Thoracic aorta (tissue), 2 donors: ENCODE data around the gene FEM1C. TPM values are rescaled to one million over a fixed set of nuclear protein-coding genes. Genes with fewer than 3 reads are reported as not detected.
A peak's percentile ranks its signal among the peaks of the same experiment; 100 is the strongest.

Source experiments
- ATAC-seq: fragments of 150-250 bp; one replicate; pipeline ENCODE4 v1.8.0; 2017; ENCODE audit warnings: low read depth; ENCODE audit not compliant: insufficient number of reproducible peaks, low FRiP score
- DNase-seq: peaks from one replicate; pipeline ENCODE4 v3.0.0-alpha.2; 2020; ENCODE audit warnings: low spot score
- H3K27ac ChIP-seq, 2 donors: fragments of 200-600 bp; sonication (generic); 1 replicate in 1 of 2; 2 replicates in 1 of 2; pipeline ENCODE4 v1.5.1; 2016; ENCODE audit warnings: mild to moderate bottlenecking in 2 of 2, moderate library complexity in 2 of 2
- H3K27me3 ChIP-seq: fragments of 200-600 bp; sonication (generic); replicated peaks from 2 replicates; pipeline ENCODE4 v1.6.0; 2016; ENCODE audit warnings: mild to moderate bottlenecking; ENCODE audit not compliant: insufficient read depth
- H3K36me3 ChIP-seq: fragments of 200-600 bp; sonication (generic); one replicate; pipeline ENCODE4 v1.5.1; 2016
- H3K4me1 ChIP-seq, 2 donors: fragments of 200-600 bp; sonication (generic); 1 replicate in 1 of 2; 2 replicates in 1 of 2; pipeline versions ENCODE4 v1.5.1 to v1.6.0; 2016; ENCODE audit warnings: low read depth in 2 of 2, mild to moderate bottlenecking in 1 of 2; ENCODE audit not compliant: control insufficient read depth in 1 of 2
- H3K4me3 ChIP-seq: fragments of 200-600 bp; sonication (generic); 2 replicates; pipeline ENCODE4 v1.5.1; 2016; ENCODE audit warnings: mild to moderate bottlenecking
- H3K9me3 ChIP-seq: fragments of 200-600 bp; sonication (generic); 2 replicates; pipeline ENCODE4 v1.5.1; 2016
- total RNA-seq, 2 donors: library from RNA; depleted of rRNA; stranded (reverse); fragments of >200 nt; gene quantifications; one replicate each; pipeline versions ENCODE4 v1.1.0 to v1.2.3, GENCODE V29; 2016
- TF ChIP-seq, protein P1 (sequence below): fragments of 200-600 bp; sonication (generic); IDR thresholded peaks from one replicate; pipeline ENCODE4 v1.5.1; 2019; ENCODE audit warnings: antibody characterized with exemption

FEM1C gene
- total RNA-seq, 2 donors from 2014 or later, result 14.1 to 35.6 TPM

DNA sequence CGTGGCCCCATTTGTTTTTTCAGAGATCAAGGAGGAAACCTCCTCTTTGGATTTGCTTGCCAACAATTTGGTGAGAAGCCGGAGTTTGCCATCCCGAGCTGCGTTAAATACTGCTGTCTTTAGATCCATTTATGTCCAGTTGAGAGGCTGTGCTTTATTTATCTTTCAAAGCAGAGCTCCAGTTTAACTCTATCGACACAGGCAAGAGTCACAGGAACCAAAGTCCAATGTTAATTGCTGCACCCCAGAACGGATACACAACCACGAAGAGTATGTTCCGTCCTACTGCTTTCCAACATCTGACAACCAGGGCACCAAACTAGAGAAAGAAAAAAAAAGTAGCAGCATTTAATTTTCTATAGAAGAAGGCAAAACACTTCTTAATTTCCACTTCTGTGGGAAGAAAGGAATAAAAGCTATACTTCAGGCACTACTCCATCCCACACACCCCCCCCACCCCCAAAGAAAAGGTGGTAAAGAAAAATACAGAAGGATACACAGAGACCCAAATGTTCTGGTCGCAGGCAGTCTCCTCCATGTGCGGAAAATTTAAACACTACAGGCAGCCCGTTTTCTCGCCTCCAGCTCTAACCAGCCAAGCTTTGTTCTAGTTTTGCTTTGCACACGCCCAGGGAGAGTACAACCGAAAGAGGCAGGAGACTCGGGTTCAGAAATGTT lies 1.1 kb downstream of the FEM1C start:
- H3K27me3 ChIP-seq, result no peaks in the 10 kb centered on the region
- H3K27ac ChIP-seq, result peak overlapping the region; percentile 95 to 99
- TF ChIP-seq, protein P1, sequence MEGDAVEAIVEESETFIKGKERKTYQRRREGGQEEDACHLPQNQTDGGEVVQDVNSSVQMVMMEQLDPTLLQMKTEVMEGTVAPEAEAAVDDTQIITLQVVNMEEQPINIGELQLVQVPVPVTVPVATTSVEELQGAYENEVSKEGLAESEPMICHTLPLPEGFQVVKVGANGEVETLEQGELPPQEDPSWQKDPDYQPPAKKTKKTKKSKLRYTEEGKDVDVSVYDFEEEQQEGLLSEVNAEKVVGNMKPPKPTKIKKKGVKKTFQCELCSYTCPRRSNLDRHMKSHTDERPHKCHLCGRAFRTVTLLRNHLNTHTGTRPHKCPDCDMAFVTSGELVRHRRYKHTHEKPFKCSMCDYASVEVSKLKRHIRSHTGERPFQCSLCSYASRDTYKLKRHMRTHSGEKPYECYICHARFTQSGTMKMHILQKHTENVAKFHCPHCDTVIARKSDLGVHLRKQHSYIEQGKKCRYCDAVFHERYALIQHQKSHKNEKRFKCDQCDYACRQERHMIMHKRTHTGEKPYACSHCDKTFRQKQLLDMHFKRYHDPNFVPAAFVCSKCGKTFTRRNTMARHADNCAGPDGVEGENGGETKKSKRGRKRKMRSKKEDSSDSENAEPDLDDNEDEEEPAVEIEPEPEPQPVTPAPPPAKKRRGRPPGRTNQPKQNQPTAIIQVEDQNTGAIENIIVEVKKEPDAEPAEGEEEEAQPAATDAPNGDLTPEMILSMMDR, result no peak
- DNase-seq (no peak), ATAC-seq (peak; percentile 13)
- H3K9me3 ChIP-seq, result peaks cover 6% of the 10 kb centered on the region
- peaks cover 33 to 36% of the 10 kb centered on the region in 2 donors for H3K4me1 ChIP-seq
- H3K4me3 ChIP-seq, result peak overlapping the region; percentile 98
- H3K36me3 ChIP-seq, result no peaks in the 10 kb centered on the region

DNA sequence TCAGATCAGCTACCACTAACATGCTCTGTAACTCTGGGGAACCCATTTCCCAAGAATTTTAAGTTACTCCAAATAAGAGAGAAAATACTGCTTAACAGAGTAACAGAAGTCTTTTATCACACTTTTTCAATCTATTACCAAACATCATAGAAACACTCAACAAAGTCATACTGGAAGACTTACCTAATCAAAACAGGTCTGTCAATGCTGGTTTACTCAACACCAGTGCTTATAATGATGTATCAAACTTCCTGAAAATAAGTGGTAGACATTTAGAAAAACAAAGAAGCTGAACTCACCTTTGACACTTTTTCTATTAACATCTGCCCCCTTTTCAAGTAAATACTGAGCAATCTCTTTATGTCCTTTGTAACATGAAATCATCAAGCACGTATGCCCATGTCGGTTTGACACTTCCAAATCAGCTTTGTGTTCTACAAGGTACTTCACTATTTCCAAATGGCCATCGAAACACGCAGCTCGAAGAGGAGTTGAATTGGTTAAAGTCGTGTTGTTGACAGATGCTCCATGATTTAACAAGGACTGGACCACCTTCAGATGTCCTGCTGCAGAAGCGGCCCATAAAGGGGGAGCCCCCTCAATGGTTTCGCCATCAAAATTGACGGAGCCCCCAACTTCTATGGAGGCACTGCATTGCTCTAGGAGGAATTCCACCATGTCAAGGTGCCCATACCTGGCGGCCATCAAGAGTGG lies 1.8 kb downstream of the FEM1C start:
- peaks cover 6% of the 10 kb centered on the region for H3K9me3 ChIP-seq
- TF ChIP-seq, protein P1, result no peak
- H3K4me3 ChIP-seq, result peak overlapping the region; percentile 98
- H3K27me3 ChIP-seq, result no peaks in the 10 kb centered on the region
- H3K36me3 ChIP-seq, result no peaks in the 10 kb centered on the region
- ATAC-seq (no peak), DNase-seq (no peak)
- peak overlapping the region; percentile 95 to 99 for H3K27ac ChIP-seq
- H3K4me1 ChIP-seq, result peaks cover 33 to 43% of the 10 kb centered on the region in 2 donors

DNA sequence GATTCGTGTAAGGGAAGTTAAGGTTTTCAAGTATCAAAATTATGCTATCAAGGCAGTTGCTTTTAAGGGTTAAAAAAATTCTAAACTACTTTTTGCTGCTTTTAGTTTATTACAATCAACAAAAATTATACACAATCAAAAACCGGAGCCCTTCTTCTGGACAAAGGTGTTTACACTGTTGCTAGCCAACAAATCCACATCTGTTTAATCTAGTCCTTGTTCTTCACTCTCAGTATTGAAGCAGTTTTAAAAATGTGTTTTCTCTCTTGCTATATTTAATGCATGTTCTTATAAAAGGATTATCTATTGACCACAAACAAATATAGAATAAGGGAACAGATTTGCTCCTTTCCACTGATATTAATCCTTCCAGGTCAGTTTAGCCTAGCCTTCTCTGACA lies 2.5 kb downstream of the FEM1C start:
- Histone ChIP-seq H3K4me3 (peak overlapping the region; percentile 98), H3K9me3 (peaks cover 6% of the 10 kb centered on the region), H3K4me1 (peaks cover 37 to 49% of the 10 kb centered on the region in 2 donors), H3K36me3 (no peaks in the 10 kb centered on the region), H3K27ac (peak overlapping the region in 1 of 2 donors; percentile 99), H3K27me3 (no peaks in the 10 kb centered on the region)
- no peak for DNase-seq
- TF ChIP-seq, protein P1, result no peak
- ATAC-seq, result no peak

DNA sequence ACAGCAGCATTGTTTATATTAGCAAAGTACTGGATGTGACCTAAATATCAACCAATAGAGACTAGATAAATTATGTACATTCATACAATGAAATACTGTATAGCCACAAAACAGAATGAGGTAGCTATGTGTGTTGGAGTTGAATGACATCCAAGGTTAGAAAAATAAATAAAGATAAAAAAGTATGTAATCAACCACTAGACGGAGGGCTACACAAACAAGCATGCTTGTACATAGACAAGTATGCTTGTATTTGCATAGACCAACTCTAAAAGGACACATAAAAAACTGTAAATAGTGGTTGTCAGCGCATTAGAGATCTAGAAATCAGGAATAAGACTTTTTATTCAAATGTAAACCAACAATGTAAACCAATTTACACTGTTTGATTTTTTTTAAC lies 3.0 kb downstream of the FEM1C start:
- H3K4me1 ChIP-seq, result peaks cover 37 to 54% of the 10 kb centered on the region in 2 donors
- no peak for DNase-seq
- H3K4me3 ChIP-seq, result peak overlapping the region; percentile 98
- H3K9me3 ChIP-seq, result peaks cover 6% of the 10 kb centered on the region
- TF ChIP-seq, protein P1, result no peak
- no peak for ATAC-seq
- no peaks in the 10 kb centered on the region for H3K36me3 ChIP-seq
- H3K27me3 ChIP-seq, result no peaks in the 10 kb centered on the region
- H3K27ac ChIP-seq, result no peak overlapping the region

DNA sequence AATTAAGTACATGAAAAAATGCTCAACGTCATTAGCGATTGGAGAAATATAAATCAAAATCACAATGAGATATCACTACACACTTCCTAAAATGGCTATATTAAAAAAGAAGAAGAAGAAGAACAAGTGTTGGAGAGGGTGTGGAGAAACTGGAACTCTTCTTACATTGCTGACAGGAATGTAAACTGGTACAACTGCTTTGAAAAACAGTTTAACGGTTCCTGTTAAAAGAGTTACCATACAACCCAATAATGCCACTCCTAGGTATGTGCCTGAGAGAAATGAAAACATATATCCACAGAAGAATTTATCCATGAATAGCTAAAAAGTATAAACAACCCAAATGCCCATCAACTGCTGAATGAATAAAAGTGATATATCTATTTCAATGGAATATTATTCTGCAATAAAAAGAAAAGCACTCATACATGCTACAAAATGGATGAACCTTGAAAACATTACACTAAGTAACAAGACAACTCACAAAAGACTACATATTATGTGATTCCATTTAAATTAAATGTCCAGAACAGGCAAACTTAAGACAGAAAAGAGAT lies 9.0 kb downstream of the FEM1C start:
- no peaks in the 10 kb centered on the region for H3K36me3 ChIP-seq
- DNase-seq (no peak), ATAC-seq (no peak)
- H3K9me3 ChIP-seq, result no peaks in the 10 kb centered on the region
- TF ChIP-seq, protein P1, result no peak
- H3K4me3 ChIP-seq, result no peak overlapping the region
- H3K4me1 ChIP-seq, result peaks cover 41 to 66% of the 10 kb centered on the region in 2 donors
- no peaks in the 10 kb centered on the region for H3K27me3 ChIP-seq
- H3K27ac ChIP-seq, result no peak overlapping the region
